ENCODE data around the gene KCNJ15. TPM values are rescaled to one million over a fixed set of nuclear protein-coding genes. Genes with fewer than 3 reads are reported as not detected.

Gene KCNJ15
- total RNA-seq, 1 experiment from 2014 or later: 0.13 TPM

DNA sequence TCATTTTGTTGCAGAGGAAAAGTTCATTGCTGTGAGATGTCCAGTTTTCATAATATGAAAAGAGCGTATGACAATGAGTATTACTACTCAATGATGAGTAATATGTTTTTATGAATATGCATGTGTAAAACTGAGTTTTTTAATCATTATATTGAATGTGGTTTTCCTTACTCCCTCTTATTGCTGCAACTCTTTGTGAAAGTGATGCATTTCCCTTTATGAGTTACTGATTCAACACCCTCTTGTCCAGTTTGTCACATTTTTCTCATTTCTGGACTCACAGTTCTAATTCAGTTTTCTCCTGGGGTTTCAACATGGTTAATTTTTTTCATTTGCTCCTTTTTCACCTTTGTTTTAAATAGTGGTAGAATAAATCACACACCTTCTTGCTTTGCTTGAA lies 35.2 kb upstream of the KCNJ15 start:
- TF ChIP-seq, protein P1, sequence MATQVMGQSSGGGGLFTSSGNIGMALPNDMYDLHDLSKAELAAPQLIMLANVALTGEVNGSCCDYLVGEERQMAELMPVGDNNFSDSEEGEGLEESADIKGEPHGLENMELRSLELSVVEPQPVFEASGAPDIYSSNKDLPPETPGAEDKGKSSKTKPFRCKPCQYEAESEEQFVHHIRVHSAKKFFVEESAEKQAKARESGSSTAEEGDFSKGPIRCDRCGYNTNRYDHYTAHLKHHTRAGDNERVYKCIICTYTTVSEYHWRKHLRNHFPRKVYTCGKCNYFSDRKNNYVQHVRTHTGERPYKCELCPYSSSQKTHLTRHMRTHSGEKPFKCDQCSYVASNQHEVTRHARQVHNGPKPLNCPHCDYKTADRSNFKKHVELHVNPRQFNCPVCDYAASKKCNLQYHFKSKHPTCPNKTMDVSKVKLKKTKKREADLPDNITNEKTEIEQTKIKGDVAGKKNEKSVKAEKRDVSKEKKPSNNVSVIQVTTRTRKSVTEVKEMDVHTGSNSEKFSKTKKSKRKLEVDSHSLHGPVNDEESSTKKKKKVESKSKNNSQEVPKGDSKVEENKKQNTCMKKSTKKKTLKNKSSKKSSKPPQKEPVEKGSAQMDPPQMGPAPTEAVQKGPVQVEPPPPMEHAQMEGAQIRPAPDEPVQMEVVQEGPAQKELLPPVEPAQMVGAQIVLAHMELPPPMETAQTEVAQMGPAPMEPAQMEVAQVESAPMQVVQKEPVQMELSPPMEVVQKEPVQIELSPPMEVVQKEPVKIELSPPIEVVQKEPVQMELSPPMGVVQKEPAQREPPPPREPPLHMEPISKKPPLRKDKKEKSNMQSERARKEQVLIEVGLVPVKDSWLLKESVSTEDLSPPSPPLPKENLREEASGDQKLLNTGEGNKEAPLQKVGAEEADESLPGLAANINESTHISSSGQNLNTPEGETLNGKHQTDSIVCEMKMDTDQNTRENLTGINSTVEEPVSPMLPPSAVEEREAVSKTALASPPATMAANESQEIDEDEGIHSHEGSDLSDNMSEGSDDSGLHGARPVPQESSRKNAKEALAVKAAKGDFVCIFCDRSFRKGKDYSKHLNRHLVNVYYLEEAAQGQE (IDR thresholded peaks at IDR 0.05; ENCODE audit: insufficient read depth in 1 of 2, low read depth in 2 of 2, low read length in 1 of 2): no peak
- TF ChIP-seq, protein P2, sequence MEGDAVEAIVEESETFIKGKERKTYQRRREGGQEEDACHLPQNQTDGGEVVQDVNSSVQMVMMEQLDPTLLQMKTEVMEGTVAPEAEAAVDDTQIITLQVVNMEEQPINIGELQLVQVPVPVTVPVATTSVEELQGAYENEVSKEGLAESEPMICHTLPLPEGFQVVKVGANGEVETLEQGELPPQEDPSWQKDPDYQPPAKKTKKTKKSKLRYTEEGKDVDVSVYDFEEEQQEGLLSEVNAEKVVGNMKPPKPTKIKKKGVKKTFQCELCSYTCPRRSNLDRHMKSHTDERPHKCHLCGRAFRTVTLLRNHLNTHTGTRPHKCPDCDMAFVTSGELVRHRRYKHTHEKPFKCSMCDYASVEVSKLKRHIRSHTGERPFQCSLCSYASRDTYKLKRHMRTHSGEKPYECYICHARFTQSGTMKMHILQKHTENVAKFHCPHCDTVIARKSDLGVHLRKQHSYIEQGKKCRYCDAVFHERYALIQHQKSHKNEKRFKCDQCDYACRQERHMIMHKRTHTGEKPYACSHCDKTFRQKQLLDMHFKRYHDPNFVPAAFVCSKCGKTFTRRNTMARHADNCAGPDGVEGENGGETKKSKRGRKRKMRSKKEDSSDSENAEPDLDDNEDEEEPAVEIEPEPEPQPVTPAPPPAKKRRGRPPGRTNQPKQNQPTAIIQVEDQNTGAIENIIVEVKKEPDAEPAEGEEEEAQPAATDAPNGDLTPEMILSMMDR (IDR thresholded peaks at IDR 0.05): no peak
- TF ChIP-seq TCF7L2 (IDR thresholded peaks at IDR 0.05; ENCODE audit: low read depth, low read length): no peak
- TF ChIP-seq SIN3A (IDR thresholded peaks at IDR 0.05; ENCODE audit: borderline replicate concordance, insufficient read depth, low read depth, low read length): no peak
- TF ChIP-seq POLR2AphosphoS5 (IDR thresholded peaks at IDR 0.05; ENCODE audit: low read depth, low read length): no peak
- no TSS peak for BruUV-seq (replicated peaks)
- Histone ChIP-seq H3K27me3 (ENCODE audit: control insufficient read depth, insufficient read depth, low read length) (no peaks in the 10 kb centered on the region), H3K27ac (ENCODE audit: low read length) (no peak overlapping the region), H3K36me3 (ENCODE audit: control insufficient read depth, insufficient read depth, low read length) (no peaks in the 10 kb centered on the region), H3K9me3 (ENCODE audit: control insufficient read depth, insufficient read depth, low read depth, low read length) (peaks cover 4% of the 10 kb centered on the region; the same call in 1 of the 2 replicates), H3K4me3 (ENCODE audit: low read depth in 2 of 2, low read length in 2 of 2) (no peak overlapping the region), H3K4me1 (ENCODE audit: control insufficient read depth, insufficient read depth, low read length) (no peaks in the 10 kb centered on the region)
- in situ Hi-C loops (cut with HindIII; ENCODE audit: low pct_unique_long_range_greater_than_20kb, low sequenced_read_pairs) (no loop called here), intact Hi-C loops (cut with micrococcal nuclease; ENCODE audit: unreplicated experiment) (loop anchor here (5.0 kb wide), 1 partner anchor 131 kb away; no protein-coding TSS in a partner anchor)
- POLR2A ChIA-PET: no interaction called here
- no peak for DNase-seq (ENCODE audit: low read depth, low spot score)
- CTCF ChIA-PET: no interaction called here
- ATAC-seq: no peak

DNA sequence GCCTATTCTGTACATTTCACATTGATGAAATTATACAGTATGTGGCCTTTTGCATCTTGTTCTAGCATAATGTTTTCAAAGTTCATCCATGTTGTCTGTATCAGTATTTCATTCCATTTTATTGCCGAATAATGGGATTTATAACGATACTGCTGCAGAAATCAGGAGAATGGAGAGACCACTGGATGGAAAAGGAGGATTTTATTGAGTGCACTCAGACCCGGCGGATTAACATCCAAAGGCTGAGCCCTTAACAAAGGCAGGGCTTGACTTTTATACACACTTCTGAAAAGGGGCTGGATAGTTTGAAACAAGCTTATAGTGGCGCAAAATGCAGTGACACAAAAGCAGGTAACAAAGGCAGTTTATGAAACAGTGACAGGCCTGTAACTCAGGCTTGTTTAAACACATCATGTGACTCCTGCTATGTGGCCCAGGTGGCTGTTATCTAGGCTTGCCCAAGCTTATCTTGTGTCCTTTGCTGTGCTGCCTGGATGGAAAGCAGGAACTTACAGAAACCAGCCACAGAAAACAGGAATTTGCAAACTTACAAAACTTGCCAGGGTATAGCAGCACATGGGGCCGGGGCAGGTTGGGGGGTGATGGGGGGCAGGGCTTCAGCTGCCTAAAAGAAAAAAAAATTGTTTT lies 32.8 kb upstream of the KCNJ15 start:
- H3K4me1 ChIP-seq (ENCODE audit: control insufficient read depth, insufficient read depth, low read length): no peaks in the 10 kb centered on the region
- intact Hi-C loops (cut with micrococcal nuclease; ENCODE audit: unreplicated experiment) (loop anchor here (5.0 kb wide), 1 partner anchor 128 kb away; no protein-coding TSS in a partner anchor), in situ Hi-C loops (cut with HindIII; ENCODE audit: low pct_unique_long_range_greater_than_20kb, low sequenced_read_pairs) (no loop called here)
- H3K4me3 ChIP-seq (ENCODE audit: low read depth in 2 of 2, low read length in 2 of 2): no peak overlapping the region
- no peaks in the 10 kb centered on the region for H3K36me3 ChIP-seq (ENCODE audit: control insufficient read depth, insufficient read depth, low read length)
- ATAC-seq: no peak
- CTCF ChIA-PET: no interaction called here
- TF ChIP-seq POLR2AphosphoS5 (IDR thresholded peaks at IDR 0.05; ENCODE audit: low read depth, low read length) (no peak), SIN3A (IDR thresholded peaks at IDR 0.05; ENCODE audit: borderline replicate concordance, insufficient read depth, low read depth, low read length) (no peak), TCF7L2 (IDR thresholded peaks at IDR 0.05; ENCODE audit: low read depth, low read length) (no peak)
- TF ChIP-seq, protein P2 (IDR thresholded peaks at IDR 0.05): no peak
- TF ChIP-seq, protein P1 (IDR thresholded peaks at IDR 0.05; ENCODE audit: insufficient read depth in 1 of 2, low read depth in 2 of 2, low read length in 1 of 2): no peak
- no peak overlapping the region for H3K27ac ChIP-seq (ENCODE audit: low read length)
- POLR2A ChIA-PET: no interaction called here
- H3K27me3 ChIP-seq (ENCODE audit: control insufficient read depth, insufficient read depth, low read length): no peaks in the 10 kb centered on the region
- DNase-seq (ENCODE audit: low read depth, low spot score): no peak
- BruUV-seq (replicated peaks): no TSS peak
- peaks cover 4% of the 10 kb centered on the region; the same call in 1 of the 2 replicates for H3K9me3 ChIP-seq (ENCODE audit: control insufficient read depth, insufficient read depth, low read depth, low read length)
